Diencephalon (tissue), 1 donor: ENCODE data around the gene EXOC7. TPM values are rescaled to one million over a fixed set of nuclear protein-coding genes. Genes with fewer than 3 reads are reported as not detected.

Experiments used
- small RNA-seq: library from RNA; depleted of rRNA; stranded (forward); fragments of <200 nt; gene quantifications from one replicate; pipeline ENCODE3, GENCODE V24; 2014
- total RNA-seq: library from RNA; depleted of rRNA; stranded (reverse); fragments of >200 nt; gene quantifications from one replicate; pipeline ENCODE4 v1.2.3, GENCODE V29; 2014

Gene EXOC7
- 105 TPM for total RNA-seq

GRCh38 chr17:76103274-76104139, at the start of gene EXOC7:
EXOC7 (minus strand) TSS chr17:76103787; CDS start chr17:76103692, 95 bp downstream.

GRCh38 chr17:76141212-76142038, 37.8 kb upstream of the EXOC7 start, which contains the start of gene FOXJ1:
FOXJ1 (minus strand) TSS chr17:76141245; CDS start chr17:76140395, 850 bp downstream.

GRCh38 chr17:76078860-76079534, 24.6 kb downstream of the EXOC7 start, which contains the start of gene ZACN:
ZACN (plus strand) TSS chr17:76079182; CDS start chr17:76079265, 83 bp downstream.

GRCh38 chr17:76074390-76075363, 28.9 kb downstream of the EXOC7 start, which contains the start of gene GALR2:
GALR2 (plus strand) TSS chr17:76074781; CDS start chr17:76074884, 103 bp downstream.

GRCh38 chr17:76072148-76072858, 31.3 kb downstream of the EXOC7 start, which contains the start of gene SRP68:
SRP68 (minus strand) TSS chr17:76072517; CDS start chr17:76072491, 26 bp downstream.

Small RNAs within 50 kb of the gene (small RNA-seq; reads per million reads assigned to genes)
- gene MIR6868, result 1.2 reads per million, percentile 80 among the genes with 10 or more reads in this experiment

Other genes starting within 250 kb of the EXOC7 start
- gene WBP2, start 248.5 kb downstream of the EXOC7 start, total RNA-seq, result 52.1 TPM
- gene TRIM47, start 225.2 kb downstream of the EXOC7 start, total RNA-seq, result 15.2 TPM
- gene TRIM65, start 206.8 kb downstream of the EXOC7 start, total RNA-seq, result 10.6 TPM
- 37.4 TPM for gene MRPL38, start 198.9 kb downstream of the EXOC7 start, total RNA-seq
- 22.8 TPM for gene FBF1, start 162.7 kb downstream of the EXOC7 start, total RNA-seq
- gene ACOX1, start 124.6 kb downstream of the EXOC7 start, total RNA-seq, result 93.2 TPM
- 8.8 TPM for gene TEN1, start 124.5 kb downstream of the EXOC7 start, total RNA-seq
- gene CDK3, start 102.9 kb downstream of the EXOC7 start, total RNA-seq, result 2.8 TPM
- gene EVPL, start 76.5 kb downstream of the EXOC7 start, total RNA-seq, result under 0.01 TPM
- gene SRP68, start 31.3 kb downstream of the EXOC7 start, total RNA-seq, result 19.8 TPM
- not detected for gene GALR2, start 29.0 kb downstream of the EXOC7 start, total RNA-seq
- not detected for gene ZACN, start 24.6 kb downstream of the EXOC7 start, total RNA-seq
- gene FOXJ1, start 37.5 kb upstream of the EXOC7 start, total RNA-seq, result 21.7 TPM
- gene RNF157, start 136.7 kb upstream of the EXOC7 start, total RNA-seq, result 42.2 TPM
- gene UBALD2, start 161.6 kb upstream of the EXOC7 start, total RNA-seq, result 6.7 TPM
- 7.8 TPM for gene QRICH2, start 204.5 kb upstream of the EXOC7 start, total RNA-seq